HG03103 (cell line): ENCODE measurements around the gene BNIP5.
"Not testable (repeated sequence)": the region's sequence is repeated elsewhere in the genome, so short reads cannot be mapped to it uniquely, and the experiment has no call there.

Experiments used
- ATAC-seq: cut with Tn5 transposase; IDR thresholded peaks from one replicate; pipeline ENCODE4 v1.9.1; 2021; ENCODE audit warnings: low read depth; ENCODE audit not compliant: unreplicated experiment

BNIP5 gene

GRCh38 chr6:36367743-36368142 lies 31.1 kb upstream of the BNIP5 start:
- no peak for ATAC-seq

- no peak for ATAC-seq
These were observed 28.2 kb upstream of the BNIP5 start for GRCh38 chr6:36364669-36365479.

- not testable (repeated sequence) for ATAC-seq
These were observed 27.5 kb upstream of the BNIP5 start for GRCh38 chr6:36364061-36364635.

GRCh38 chr6:36363371-36363752 lies 26.7 kb upstream of the BNIP5 start:
- ATAC-seq: not testable (repeated sequence)

GRCh38 chr6:36362551-36363370 lies 26.1 kb upstream of the BNIP5 start:
- ATAC-seq: no peak

DNA sequence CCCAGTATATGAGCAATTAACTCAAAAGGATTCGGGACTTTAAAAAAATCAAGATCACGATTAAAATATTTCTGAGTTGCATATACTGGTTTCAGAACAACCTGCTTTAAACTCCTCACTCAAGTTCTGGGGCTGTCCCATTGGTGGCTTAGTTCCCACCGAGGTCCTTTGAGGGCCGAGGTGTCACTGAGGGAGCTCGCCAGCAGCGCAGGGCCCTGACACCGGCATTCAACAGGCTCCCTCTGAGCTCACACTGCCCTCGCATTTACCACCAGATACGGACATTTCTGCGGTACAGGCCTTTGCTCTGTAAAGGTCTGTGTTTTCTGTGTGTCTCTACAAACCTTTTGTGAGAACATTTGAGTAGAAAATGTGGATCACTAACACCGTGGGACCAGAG lies 24.4 kb upstream of the BNIP5 start:
- ATAC-seq: no peak

DNA sequence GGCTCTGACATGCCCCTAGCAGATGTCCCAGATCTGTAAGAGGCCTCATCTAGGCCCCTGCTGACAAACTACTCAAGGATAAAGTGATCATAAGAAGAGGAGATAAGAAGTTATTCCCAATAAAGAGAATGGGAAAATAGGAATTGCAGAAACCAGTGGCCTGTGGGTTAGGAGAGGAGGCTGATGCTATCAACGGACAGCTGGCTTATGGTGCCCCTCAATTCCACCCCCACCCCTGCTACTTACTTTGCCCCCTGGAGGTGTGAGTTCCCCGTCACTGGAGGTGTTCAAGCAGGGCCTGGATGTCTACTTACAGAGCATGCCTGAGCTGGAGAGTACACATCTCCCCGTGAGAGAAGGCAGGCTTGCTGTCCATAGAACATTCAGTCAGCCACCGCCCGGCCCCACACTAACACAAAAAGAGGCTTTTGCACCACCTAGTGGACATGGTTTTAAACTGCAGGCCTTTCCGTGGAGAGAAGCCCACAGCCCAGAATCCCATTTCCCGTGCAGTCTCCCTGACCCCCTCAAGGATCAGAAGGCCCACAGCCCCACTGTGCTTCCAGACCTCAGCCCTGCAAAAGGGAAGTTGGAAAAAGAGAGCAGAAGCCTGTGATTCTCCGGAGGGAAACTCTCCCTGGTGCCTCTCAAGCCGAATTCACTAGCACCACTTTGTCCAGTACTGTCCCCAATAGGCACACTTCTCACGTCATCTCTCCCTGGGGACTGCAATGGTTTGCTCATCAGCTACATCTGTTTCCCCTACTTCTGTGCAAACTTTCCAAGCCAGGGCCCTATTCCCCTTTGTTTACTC lies 23.8 kb upstream of the BNIP5 start:
- ATAC-seq: no peak

DNA sequence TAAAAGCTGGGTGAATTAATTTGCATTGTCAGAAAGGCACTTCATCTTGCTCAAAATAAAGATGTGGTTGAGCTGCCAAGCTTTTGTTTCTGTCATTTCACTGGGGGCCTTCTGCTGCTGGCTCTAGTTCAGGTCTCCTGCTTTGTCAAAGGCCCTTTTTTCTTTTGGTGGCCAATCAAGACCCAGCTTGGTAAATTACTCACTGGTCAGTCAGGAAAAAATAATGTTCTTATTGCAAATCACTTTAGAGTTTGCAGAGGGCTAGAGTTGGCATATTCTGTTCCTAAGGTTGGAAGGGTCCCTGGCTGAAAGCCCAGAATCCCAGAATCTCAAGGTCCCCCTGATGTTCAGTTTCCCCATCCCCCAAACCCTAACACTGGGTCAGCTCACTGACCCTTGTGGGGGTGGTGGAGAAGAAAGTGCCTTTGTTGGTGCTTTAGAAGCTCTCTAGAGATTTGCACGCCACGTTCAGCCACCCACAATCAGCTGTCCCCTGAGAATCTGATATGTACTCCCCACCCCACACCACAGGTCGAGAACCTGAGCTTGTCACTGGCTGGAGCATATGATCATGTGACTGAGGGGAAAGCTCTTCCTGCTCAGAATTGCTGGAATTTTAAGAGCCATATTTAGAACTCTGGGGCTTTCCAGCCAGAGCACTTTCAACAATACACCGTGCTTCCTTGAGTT lies 21.7 kb upstream of the BNIP5 start:
- ATAC-seq: no peak

GRCh38 chr6:36357872-36358225 lies 21.2 kb upstream of the BNIP5 start:
- no peak for ATAC-seq

DNA sequence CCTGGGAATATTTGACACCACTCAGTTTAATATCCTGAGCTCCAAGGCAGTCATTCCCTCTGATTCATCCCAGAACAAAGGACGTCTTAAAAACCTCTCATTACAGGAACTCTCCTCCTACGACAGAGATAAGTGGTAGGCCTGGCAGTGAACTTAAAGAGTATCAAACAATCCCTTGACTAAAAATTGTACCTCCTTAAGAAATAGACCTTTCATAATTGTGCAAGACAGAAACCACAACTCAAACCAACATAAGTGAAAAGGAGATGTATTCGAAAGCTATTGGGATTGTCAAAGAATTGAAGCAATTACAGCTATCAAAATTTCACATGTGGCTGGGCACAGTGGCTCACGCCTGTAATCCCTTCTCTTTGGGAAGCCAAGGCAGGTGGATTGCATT lies 19.1 kb upstream of the BNIP5 start:
- no peak for ATAC-seq

DNA sequence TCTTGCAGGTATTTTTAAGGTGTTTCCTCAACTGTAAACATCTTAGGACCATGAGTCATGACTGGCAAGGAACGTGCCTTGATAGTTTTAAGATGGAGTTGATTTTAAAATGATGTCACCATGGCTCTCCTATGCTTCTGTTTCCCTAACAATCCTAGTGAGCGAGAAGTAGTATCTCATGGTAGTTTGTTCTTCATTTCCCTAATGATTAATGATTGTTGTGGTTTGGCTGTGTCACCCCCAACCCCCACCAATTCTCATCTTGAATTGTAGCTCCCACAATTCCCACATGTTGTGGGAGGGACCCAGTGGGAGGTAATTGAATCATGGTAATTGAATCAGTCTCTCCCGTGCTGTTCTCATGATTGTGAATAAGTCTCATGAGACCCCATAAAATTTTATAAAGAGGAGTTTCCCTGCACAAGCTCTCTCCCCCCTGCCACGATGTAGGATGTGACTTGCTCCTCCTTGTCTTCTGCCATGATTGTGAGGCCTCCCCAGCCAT lies 16.8 kb upstream of the BNIP5 start:
- no peak for ATAC-seq

GRCh38 chr6:36352477-36353157 lies 15.9 kb upstream of the BNIP5 start:
- ATAC-seq: no peak

DNA sequence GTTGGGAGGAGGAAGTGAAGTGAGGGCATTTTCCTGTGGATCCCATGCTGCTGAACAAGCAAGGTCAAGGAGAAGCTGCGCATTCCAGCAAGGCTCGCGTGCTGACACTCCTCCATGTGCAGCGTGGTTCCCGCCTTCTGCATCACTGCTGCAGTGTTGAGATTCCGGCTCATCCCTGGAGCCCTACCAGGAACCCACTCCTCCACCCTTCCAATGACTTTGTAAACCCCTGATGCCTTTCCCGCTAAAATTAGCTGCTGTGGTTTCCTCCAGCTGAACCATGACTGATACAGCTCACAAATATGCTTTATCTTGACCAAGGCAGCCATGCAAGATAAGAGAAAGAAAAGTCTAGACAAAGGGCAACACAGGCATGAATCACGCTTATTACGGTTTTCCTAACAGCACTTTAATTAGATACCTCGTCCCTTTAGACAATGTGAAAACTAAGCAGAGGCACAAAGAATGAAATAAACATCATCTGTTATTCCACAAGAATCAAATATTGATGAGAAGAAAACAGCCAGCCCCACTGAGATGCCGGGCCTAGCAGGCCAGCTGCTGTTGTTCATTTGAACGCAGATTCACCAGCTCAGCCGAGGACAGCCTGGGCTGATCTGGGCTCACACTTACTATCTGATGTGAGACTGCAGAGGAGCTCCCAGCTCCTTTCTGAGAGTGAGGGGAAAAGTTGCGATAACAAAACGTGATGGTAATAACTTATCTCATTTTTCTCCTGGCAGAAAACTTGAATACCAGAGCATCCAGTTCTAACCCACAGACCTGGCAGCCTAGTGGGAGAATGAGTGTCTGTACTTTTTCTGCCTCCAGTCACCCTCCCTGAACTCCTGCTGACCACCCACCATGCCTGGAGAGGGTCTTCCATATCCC lies 14.2 kb upstream of the BNIP5 start:
- no peak for ATAC-seq

- no peak for ATAC-seq
These were observed 13.4 kb upstream of the BNIP5 start for GRCh38 chr6:36350082-36350481.

GRCh38 chr6:36349240-36349639 lies 12.6 kb upstream of the BNIP5 start:
- ATAC-seq: no peak

GRCh38 chr6:36347621-36348020 lies 10.9 kb upstream of the BNIP5 start:
- ATAC-seq: no peak

- ATAC-seq: no peak
These were observed 10.0 kb upstream of the BNIP5 start for GRCh38 chr6:36346486-36347273.
